Posterior cingulate gyrus (tissue), 11 donors: ENCODE measurements around the gene PALM3.

Experiments
- DNase-seq, 10 donors: peaks; one replicate each; pipeline versions ENCODE4 v3.0.0 to v3.0.0-alpha.2; 2020 to 2021; ENCODE audit warnings: mixed read lengths in 3 of 10
- intact Hi-C: fragments of 100-400 bp; cut with DNase I; formaldehyde crosslinking; loops from one replicate; pipeline ENCODE4 v1.15.1; 2023

PALM3 gene

DNA sequence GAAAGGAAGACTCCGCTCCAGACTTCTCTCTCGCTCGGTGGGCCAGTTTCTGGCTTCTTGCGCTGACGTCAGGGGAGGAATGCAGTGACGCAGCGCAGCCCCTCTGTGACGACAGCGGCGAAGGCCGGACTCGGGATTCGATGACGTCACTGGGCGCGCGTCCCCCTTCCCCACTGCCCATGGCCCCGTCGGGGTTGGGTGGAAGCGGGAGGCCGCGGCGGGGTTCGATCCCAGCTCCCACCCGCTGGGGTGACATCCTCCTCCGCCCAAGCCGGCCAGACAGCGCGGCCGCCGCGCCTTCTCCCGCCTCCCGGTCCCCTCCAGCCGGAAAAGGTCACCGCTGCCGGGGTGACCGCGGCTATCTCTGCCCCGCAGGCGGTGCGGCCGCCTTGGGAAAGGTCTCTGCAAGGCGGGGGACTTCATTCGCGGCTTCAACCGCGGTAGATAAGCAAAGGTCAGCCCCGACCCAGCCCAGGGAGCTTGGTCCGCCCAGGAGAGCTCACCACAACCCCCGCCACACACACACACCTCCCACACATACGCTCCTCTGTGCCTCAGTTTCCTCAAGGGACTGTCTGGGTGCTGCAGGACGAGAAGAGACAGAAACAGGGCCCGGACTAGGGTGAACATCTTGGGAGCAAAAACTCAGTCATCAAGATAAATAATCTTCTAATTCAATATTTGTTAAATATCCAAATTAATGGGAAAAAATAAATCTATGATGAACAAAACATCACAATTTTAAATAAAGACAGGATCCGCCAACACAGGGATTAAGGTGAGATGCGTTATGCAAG is 54.9 kb downstream of the PALM3 start:
- peak in 3 of 10 donors; percentile 81 to 95 (median 84) for DNase-seq
- intact Hi-C loops, result loop anchor here (5.0 kb wide), 1 partner anchor 75 kb away; no protein-coding TSS in a partner anchor

DNA sequence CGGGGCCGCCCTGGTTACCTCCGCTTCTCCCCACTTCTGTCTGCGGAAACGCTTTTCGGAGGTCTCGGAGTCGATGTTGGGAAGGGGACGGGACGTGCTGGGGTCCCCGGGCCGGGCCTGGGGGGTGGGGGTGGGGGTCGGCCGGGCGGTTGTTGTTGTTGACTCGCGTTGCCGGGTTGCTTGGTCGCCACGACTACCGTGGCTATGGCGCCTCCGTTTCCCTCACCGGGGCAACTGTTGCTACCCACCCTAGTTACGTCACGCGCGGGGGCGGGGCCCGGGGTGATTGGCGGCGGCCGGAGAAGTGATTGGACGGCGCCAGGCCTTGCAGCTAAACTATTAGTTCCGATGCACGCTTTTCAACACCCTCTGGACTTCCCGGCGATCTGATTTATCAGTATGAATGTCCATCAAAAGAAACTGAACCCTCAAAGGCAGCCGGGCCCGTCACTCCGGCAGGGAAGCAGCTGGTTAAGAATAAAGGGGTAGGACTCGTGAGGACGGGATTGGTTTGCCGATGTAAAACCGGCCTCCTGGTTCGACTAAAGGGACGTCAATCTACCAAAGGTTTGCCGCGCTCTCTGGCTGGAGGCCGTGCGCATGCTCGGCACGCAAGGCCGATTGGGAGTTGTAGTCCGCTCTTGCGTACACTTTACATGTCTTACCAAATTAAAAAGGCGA is 55.7 kb downstream of the PALM3 start, which contains the start of gene RFX1:
Gene RFX1, minus strand, starts transcription at position 236 of the 681 bp plus-strand sequence. CDS start 12,477 bp downstream, outside the sequence.
- peak; percentile 98 to 100 (median 100) for DNase-seq
- intact Hi-C loops, result loop anchor here (5.0 kb wide), 1 partner anchor 76 kb away; no protein-coding TSS in a partner anchor

DNA sequence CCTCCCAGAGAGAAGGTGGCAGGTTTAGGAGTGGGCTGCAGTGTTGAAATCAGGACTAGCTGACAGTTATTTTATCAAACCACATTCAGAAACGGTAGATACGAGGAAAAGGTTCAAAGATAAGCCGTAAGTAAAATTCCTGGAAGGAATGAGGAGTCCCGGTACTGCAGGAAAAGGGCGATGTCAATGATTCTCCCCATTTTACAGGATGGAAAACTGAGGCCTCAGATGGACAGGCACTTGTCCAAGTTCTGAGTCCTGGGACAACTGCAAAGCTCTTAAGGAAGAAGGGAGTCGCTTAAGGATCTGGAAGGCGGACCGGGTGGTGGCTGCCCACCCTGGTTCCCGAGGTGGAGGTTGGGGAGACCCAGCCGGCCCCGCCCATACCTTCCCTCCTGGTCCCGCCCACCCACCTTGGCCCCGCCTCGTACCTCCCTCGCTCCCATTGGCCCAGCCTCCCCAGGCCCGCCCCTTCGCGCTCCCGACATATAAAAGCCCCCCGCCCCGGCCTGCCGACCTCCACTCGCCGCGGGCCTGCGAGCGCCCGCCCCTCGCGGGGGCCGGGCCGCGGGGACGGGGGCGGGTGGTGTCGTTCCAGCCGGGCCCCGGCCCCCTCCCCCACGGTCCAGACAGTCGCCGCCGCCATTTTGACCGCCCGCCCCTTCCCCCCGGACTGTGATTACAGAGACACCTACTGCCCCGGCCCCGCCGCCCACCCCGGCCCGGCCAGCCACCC is 56.4 kb downstream of the PALM3 start:
- peak; percentile 68 to 96 (median 82) for DNase-seq
- intact Hi-C loops, result loop anchor here (5.0 kb wide), 1 partner anchor 77 kb away; no protein-coding TSS in a partner anchor

DNA sequence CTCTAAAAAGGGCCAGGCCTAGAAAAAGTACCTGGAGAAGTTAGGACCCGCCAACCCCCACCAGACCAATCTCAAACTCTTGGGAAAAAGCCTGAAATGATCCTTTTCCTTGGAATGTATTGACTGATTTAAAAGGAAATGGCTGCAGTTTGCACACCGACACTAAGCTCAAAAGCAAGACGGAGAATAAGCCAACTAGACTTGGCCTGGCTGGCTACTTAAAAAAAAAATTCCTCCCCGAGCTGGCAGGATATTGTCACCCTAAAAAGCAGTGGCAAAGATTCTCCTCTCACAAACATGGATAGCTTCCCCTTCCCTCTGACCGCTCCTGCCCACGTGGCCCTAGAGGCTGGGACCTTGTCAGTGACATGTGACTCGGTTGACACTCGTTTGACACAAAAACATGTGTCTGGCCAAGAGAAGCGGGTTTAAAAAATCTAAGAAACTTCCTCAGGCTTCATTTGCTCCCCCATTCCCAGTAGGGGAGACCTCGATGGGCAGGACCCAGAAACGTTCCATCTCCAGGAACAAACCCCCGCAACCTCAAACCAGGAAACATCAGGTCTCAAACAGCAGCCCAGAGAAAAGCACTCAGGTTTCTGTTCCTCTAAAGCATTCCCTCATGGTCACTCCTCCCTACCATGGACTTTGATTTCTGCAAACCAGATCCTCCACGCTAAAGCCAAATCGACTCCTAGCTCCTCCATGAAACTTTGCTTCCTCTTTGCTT is 57.1 kb downstream of the PALM3 start:
- DNase-seq, result peak in 8 of 10 donors; percentile 32 to 93 (median 51)
- intact Hi-C loops, result loop anchor here (5.0 kb wide), 2 partner anchors 52 to 78 kb away; partner anchors contain the start of gene DCAF15
